Measurements from ENCODE around the gene MCFD2.

The MCFD2 gene

GRCh38 chr2:46915281-46915810 lies at the start of gene MCFD2:
Gene MCFD2, minus strand, starts transcription at chr2:46915806. Its CDS starts 6,635 bp downstream, at chr2:46909171.
- peak; percentile 20 for DNase-seq (ENCODE audit: low spot score)

DNA sequence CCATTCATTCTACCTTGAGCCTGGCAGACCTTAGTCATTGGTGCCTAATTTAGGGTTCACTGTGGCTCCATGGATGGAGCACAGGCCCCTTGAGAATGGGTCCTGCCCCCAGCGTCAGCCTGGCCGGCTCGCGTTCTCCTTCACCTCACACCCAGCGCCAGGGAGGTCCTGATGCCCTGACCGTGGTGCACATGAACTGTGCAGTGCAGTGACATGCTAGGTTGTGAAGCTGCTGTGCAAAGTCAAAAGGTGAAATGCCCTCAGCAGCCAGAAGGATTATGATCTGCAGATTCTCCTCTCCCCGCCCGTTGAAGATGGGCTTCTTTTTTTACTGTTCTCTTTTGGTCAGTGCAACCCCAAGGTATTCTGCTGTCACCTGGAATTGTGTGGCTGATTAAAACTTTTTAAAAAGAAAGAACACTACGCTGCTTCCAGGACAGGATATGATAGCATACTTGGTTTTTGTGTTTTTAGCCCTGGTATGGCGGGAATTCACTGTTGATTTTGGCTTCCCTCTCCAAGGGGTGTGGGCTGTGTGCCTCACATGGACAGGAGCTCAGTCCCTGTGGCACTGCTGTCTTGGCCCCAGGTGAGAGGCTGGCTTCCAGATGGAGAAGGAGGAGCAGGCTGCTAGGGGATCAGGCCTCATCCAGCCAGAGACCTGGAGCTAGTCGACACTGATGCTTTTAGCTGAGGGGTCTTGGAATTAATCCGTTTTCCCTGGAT lies 49.4 kb upstream of the MCFD2 start:
- DNase-seq (ENCODE audit: low spot score), result no peak

GRCh38 chr2:46963941-46964673 lies 48.5 kb upstream of the MCFD2 start:
- DNase-seq (ENCODE audit: low spot score), result no peak

- no peak for DNase-seq (ENCODE audit: low spot score)
Observed at GRCh38 chr2:46963210-46963609, 47.6 kb upstream of the MCFD2 start.

DNA sequence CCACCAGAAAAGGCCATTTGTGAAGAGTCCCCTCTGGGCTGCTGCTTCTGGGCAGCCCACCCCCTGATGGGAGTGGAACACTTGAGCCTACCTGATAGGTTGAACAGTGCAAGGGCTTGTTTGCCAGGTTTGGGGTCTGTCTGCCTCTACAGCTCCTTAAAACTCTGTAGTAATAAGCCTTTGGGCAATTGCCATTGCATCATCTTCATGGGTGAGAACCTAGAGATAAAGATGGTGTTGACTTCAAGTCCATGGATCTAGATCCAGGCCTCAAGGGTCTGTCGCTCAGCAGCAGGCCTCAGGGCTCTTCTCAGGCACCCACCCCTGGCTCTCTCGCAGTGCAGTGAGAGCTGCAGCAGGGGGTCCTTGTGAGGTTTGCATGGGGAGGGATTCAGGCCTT lies 47.1 kb upstream of the MCFD2 start:
- no peak for DNase-seq (ENCODE audit: low spot score)

- DNase-seq (ENCODE audit: low spot score), result no peak
Observed at GRCh38 chr2:46960618-46961017, 45.0 kb upstream of the MCFD2 start.

- DNase-seq (ENCODE audit: low spot score), result no peak
Observed at GRCh38 chr2:46958431-46959017, 42.9 kb upstream of the MCFD2 start.

DNA sequence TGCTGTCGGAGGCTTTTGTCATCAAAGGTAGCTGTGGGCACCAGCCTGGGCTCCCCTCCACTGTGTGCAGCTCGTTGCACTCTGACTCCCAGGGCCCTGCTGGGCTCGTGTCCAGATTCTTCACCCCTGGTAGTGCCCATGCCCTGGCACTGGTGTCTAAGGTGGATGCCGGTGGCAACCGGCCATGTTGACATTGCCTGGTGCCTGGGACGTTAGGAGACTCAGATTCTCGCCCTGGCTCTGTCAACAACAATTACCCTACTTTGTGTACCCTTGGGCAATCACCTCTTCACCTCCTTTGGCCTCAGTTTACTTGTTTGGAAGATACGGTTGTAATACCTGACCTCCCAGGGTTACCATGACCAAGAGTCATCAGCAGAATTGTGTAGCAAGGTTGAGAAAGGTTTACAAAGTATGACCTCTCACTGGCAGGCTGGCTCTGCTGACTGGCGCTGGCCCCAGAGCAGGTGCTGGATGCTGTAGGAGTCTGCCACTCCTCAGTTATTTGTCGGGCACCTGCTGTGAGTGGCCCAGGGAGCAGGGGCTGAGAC lies 41.5 kb upstream of the MCFD2 start:
- no peak for DNase-seq (ENCODE audit: low spot score)

- DNase-seq (ENCODE audit: low spot score), result no peak
Observed at GRCh38 chr2:46955764-46956163, 40.2 kb upstream of the MCFD2 start.

DNA sequence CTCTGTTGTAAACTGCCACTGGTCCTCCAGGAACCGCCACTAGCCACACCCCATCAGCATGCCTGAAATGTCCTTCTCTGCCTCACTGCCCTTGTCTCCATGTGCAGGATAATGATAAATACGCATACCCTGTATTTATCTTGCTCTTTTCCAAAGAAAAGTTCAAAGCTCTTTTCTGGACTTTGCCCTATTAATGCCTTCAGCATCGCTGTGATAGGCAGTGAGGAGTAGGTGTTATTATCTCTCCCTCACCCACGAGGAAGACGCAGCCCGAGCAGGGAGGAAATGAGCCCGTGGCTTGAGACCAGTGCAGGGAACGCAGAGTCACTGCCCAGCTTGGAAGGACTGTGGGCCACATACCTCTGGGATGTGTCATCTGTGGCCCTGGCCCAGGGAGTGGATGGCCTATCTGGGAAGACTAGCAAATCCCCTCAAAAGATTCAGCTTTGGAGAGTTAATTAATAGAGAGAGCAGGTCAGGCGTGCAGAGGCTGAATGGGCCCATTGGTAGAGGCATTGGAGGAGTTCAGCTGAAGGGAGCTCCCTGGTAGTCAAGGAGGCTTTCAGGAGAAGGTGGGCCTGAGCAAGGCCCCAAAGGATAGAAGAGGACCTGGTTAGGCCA lies 39.5 kb upstream of the MCFD2 start:
- no peak for DNase-seq (ENCODE audit: low spot score)

GRCh38 chr2:46952171-46952570 lies 36.6 kb upstream of the MCFD2 start:
- DNase-seq (ENCODE audit: low spot score), result no peak

- DNase-seq (ENCODE audit: low spot score), result no peak
Observed at GRCh38 chr2:46951290-46952064, 35.9 kb upstream of the MCFD2 start.

DNA sequence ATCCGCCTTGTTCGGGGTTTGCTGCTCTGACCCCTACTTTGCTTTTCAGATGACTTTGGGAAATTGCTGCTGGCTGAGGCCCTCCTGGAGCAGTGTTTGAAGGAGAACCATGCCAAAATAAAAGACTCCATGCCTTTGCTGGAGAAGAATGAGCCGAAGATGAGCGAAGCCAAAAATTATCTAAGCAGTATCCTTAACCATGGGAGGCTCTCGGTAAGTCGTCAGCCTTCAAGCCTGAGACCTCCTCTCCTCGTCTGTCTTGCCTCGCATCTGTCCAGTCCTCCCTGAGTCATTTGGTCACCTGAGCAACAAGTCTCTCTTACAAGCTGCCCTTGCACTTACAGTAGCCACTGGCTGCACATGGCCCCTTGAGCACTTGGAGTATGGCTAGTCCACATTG lies 34.7 kb upstream of the MCFD2 start:
- DNase-seq (ENCODE audit: low spot score), result no peak

- DNase-seq (ENCODE audit: low spot score), result no peak
Observed at GRCh38 chr2:46947841-46948240, 32.2 kb upstream of the MCFD2 start.

DNA sequence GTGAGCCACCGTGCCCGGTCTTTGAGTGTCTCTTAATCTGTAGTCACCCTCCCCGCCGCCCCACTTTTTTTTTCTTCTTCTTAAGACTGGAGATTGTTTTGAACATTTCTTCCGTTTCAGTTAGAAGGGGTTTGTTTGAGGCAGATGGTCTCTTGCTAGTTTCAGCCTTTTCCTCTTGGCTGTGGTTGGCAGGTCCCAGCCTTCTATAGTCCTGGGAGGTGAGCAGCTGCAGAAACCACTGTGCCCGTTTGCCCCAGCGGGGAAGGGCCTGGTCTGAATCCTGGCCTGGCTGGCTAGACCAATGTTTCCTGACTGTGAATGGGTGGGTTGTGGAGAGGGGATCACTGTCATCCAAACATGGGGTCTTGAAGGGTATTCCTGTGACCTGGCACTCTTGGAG lies 30.1 kb upstream of the MCFD2 start:
- DNase-seq (ENCODE audit: low spot score), result no peak

DNA sequence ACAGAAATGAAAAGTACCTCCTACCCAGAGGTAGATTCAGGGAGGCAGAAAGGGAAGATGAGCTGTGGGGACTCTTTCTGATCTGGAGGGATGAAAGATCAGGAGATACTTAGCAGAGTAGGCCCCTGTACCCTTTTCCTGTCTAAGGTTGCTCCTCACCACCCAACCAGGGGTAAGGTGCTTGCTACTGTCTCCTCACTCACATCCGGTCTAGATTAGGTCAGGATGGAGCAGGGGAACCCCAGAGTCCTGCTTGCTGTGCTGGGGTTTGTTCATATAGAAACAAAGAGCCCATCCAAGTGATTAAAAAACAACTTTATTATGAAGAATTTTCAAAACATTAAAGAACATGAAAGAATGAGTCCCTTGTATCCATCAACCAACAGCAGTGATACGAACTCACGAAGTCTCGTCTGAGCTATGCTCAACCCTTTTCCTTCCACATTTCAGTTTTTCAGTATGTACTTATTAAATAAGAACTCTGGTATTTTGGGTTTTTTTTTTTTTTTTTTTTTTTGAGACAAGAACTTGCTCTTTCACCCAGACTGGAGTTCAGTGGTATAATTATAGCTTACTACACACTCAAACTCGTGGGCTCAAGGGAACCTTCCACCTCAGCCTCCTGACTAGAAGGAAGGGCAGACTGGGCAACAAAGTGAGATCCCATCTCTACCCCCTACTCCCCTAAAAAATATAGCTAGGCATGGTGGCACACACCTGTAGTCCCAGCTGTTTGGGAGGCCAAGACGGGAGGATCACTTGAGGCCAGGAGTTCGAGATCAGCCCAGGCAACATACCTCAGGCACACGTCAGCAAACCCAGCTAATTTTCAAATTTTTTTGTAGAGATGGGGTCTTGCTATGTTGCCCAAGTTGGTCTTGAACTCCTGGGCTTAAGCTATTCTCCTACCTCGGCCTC lies 28.5 kb upstream of the MCFD2 start:
- DNase-seq (ENCODE audit: low spot score), result no peak

- no peak for DNase-seq (ENCODE audit: low spot score)
Observed at GRCh38 chr2:46942891-46943626, 27.5 kb upstream of the MCFD2 start.

DNA sequence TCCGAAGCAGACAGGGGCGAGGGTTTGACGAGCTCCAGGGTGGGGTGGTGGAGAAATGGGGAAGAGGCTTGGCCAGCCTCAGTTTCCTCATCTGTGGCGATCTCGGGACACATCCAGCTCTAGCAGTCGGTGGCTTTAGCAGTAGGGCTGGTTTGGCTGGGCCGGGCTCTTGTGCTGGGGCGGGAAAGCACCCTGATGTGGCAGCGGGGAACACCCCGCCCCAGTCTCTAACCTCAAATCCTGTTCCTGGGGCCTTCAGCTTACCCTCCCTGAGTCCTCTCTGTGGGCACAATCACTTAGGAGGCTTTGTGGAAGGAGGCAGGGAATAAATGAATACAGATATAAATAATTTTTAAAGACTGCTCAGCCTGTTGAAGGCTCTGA lies 26.5 kb upstream of the MCFD2 start:
- no peak for DNase-seq (ENCODE audit: low spot score)

DNA sequence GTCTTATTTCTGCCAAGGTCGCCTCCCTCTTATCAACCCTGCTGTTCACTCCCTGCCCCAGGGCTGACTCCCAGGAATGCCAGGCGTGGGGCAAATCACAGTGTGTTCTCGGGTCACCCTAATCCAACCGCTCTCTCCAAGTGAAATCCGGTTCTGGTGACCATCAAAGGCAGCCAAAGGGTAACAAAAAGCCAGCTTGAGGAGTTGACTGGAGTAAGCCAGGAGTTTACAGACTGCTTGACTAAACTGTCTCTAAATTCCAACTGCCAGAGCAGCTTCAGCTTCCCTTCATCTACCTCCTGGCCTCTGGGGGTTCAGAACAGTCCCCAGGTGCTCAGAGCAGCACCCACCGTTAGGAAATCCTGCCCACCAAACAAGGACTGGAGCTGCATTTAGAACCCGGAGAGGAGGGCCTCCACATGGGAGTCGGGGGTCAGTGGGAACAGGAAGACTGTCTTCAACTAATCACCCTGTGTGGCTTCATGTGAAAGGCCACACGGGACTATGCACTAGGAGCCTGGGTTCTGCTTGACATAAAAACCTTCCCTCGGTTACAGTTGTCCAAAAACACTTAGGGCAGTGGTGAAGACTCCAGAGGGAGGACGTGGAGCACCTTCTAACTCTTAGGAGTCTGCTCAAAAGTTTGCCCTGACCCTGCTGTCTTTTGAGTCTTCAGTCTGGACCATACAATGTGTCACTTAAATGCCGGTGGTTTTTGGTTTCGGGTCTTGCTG lies 24.2 kb upstream of the MCFD2 start:
- peak; percentile 8 for DNase-seq (ENCODE audit: low spot score)

Measured in cerebellar cortex (tissue), 1 donor.